Measurements from ENCODE around the gene OBSL1.

OBSL1 gene

GRCh38 chr2:219552382-219553167 lies 18.8 kb downstream of the OBSL1 start:
- H4K20me1 ChIP-seq = peaks cover 0 to 31% (median 0%) of the 10 kb centered on the region in 11 experiments; a peak in 5 of 22 replicates
- peaks cover 0 to 18% (median 14%) of the 10 kb centered on the region in 11 experiments; a peak in 17 of 22 replicates for H3K27me3 ChIP-seq
- no peak for TF ChIP-seq Cebpa-rat (IDR thresholded peaks at IDR 0.05)
- peaks cover 0 to 13% (median 9%) of the 10 kb centered on the region in 10 experiments; a peak in 14 of 20 replicates for H3K4me1 ChIP-seq
- peak overlapping the region in 3 of 11 experiments; percentile 15 to 24 (median 21); a peak in 2 of 22 replicates for H3K27ac ChIP-seq
- H3K9ac ChIP-seq = peak overlapping the region in 9 of 11 experiments; percentile 35 to 70 (median 54); a peak in 12 of 22 replicates
- peak overlapping the region; percentile 77 to 86 (median 83) for H3K4me2 ChIP-seq
- peaks cover 0 to 7% (median 0%) of the 10 kb centered on the region in 11 experiments; a peak in 3 of 22 replicates for H3K9me3 ChIP-seq (replicated peaks in 1 of 11)
- no peaks in the 10 kb centered on the region; a peak in 1 of 22 replicates for H3K36me3 ChIP-seq
- peak overlapping the region; percentile 43 to 71 (median 58) for H3K4me3 ChIP-seq

GRCh38 chr2:219551441-219552381 lies 19.6 kb downstream of the OBSL1 start:
- no peak overlapping the region for H3K27ac ChIP-seq
- H3K4me2 ChIP-seq = peak overlapping the region; percentile 77 to 86 (median 83)
- no peaks in the 10 kb centered on the region; a peak in 1 of 22 replicates for H3K36me3 ChIP-seq

GRCh38 chr2:219549619-219550018 lies 21.7 kb downstream of the OBSL1 start:
- peaks cover 7 to 35% (median 26%) of the 10 kb centered on the region in 11 experiments; a peak in 18 of 22 replicates for H3K27me3 ChIP-seq
- H3K4me3 ChIP-seq = no peak overlapping the region
- H3K27ac ChIP-seq = no peak overlapping the region
- peaks cover 0 to 15% (median 10%) of the 10 kb centered on the region in 10 experiments for H3K4me1 ChIP-seq
- no peak for TF ChIP-seq Cebpa-rat (IDR thresholded peaks at IDR 0.05)
- no peak overlapping the region for H3K4me2 ChIP-seq
- peaks cover 0 to 7% (median 0%) of the 10 kb centered on the region in 11 experiments; a peak in 3 of 22 replicates for H3K9me3 ChIP-seq (replicated peaks in 1 of 11)
- no peaks in the 10 kb centered on the region for H3K36me3 ChIP-seq
- H3K9ac ChIP-seq = no peak overlapping the region
- H4K20me1 ChIP-seq = peaks cover 0 to 37% (median 3%) of the 10 kb centered on the region in 11 experiments; a peak in 9 of 22 replicates

More at GRCh38 chr2:219551441-219552381, 19.6 kb downstream of the OBSL1 start:
- peaks cover 0 to 13% (median 9%) of the 10 kb centered on the region in 10 experiments; a peak in 14 of 20 replicates for H3K4me1 ChIP-seq
- peaks cover 0 to 7% (median 0%) of the 10 kb centered on the region in 11 experiments; a peak in 3 of 22 replicates for H3K9me3 ChIP-seq (replicated peaks in 1 of 11)
- peaks cover 0 to 25% (median 0%) of the 10 kb centered on the region in 11 experiments; a peak in 5 of 22 replicates for H4K20me1 ChIP-seq
- H3K4me3 ChIP-seq = peak overlapping the region; percentile 43 to 71 (median 58)
- H3K9ac ChIP-seq = peak overlapping the region in 8 of 11 experiments; percentile 29 to 70 (median 50); a peak in 9 of 22 replicates
- TF ChIP-seq Cebpa-rat (IDR thresholded peaks at IDR 0.05) = no peak
- peaks cover 0 to 18% (median 14%) of the 10 kb centered on the region in 11 experiments; a peak in 17 of 22 replicates for H3K27me3 ChIP-seq

GRCh38 chr2:219548990-219549389 lies 22.3 kb downstream of the OBSL1 start:
- Histone ChIP-seq H3K27ac (no peak overlapping the region), H3K4me1 (peaks cover 5 to 21% (median 17%) of the 10 kb centered on the region in 10 experiments), H3K27me3 (peaks cover 11 to 41% (median 31%) of the 10 kb centered on the region in 11 experiments; a peak in 18 of 22 replicates), H3K4me3 (no peak overlapping the region), H4K20me1 (peaks cover 0 to 37% (median 6%) of the 10 kb centered on the region in 11 experiments; a peak in 10 of 22 replicates), H3K9ac (no peak overlapping the region), H3K36me3 (no peaks in the 10 kb centered on the region), H3K4me2 (no peak overlapping the region), H3K9me3 (replicated peaks in 1 of 11) (peaks cover 0 to 7% (median 0%) of the 10 kb centered on the region in 11 experiments; a peak in 3 of 22 replicates)
- no peak for TF ChIP-seq Cebpa-rat (IDR thresholded peaks at IDR 0.05)

GRCh38 chr2:219547621-219548020 lies 23.7 kb downstream of the OBSL1 start:
- Histone ChIP-seq H3K27ac (no peak overlapping the region), H3K9me3 (replicated peaks in 1 of 11) (peaks cover 0 to 3% (median 0%) of the 10 kb centered on the region in 11 experiments; a peak in 3 of 22 replicates), H3K9ac (no peak overlapping the region), H3K27me3 (peaks cover 17 to 48% (median 38%) of the 10 kb centered on the region in 11 experiments; a peak in 18 of 22 replicates), H3K4me3 (no peak overlapping the region), H3K4me1 (peaks cover 11 to 22% (median 18%) of the 10 kb centered on the region in 10 experiments), H3K36me3 (no peaks in the 10 kb centered on the region), H3K4me2 (no peak overlapping the region), H4K20me1 (peaks cover 0 to 45% (median 12%) of the 10 kb centered on the region in 11 experiments; a peak in 16 of 22 replicates)
- TF ChIP-seq Cebpa-rat (IDR thresholded peaks at IDR 0.05) = no peak

GRCh38 chr2:219545943-219546352 lies 25.4 kb downstream of the OBSL1 start:
- Histone ChIP-seq H3K9ac (no peak overlapping the region), H3K27ac (no peak overlapping the region), H3K4me3 (no peak overlapping the region), H3K9me3 (replicated peaks in 1 of 11) (no peaks in the 10 kb centered on the region), H3K36me3 (peaks cover 0 to 3% (median 0%) of the 10 kb centered on the region in 11 experiments; a peak in 1 of 22 replicates), H3K4me1 (peaks cover 18 to 31% (median 27%) of the 10 kb centered on the region in 10 experiments), H4K20me1 (peaks cover 0 to 60% (median 22%) of the 10 kb centered on the region in 11 experiments; a peak in 19 of 22 replicates), H3K4me2 (no peak overlapping the region), H3K27me3 (peaks cover 22 to 46% (median 35%) of the 10 kb centered on the region in 11 experiments; a peak in 18 of 22 replicates)
- no peak for TF ChIP-seq Cebpa-rat (IDR thresholded peaks at IDR 0.05)

GRCh38 chr2:219545295-219545942 lies 25.9 kb downstream of the OBSL1 start:
- Histone ChIP-seq H3K4me2 (no peak overlapping the region), H3K9me3 (replicated peaks in 1 of 11) (no peaks in the 10 kb centered on the region), H3K27ac (no peak overlapping the region), H3K4me3 (no peak overlapping the region), H3K4me1 (peaks cover 18 to 34% (median 29%) of the 10 kb centered on the region in 10 experiments), H3K27me3 (peaks cover 22 to 40% (median 33%) of the 10 kb centered on the region in 11 experiments; a peak in 18 of 22 replicates), H3K9ac (no peak overlapping the region), H3K36me3 (peaks cover 0 to 7% (median 2%) of the 10 kb centered on the region in 11 experiments; a peak in 4 of 22 replicates), H4K20me1 (peaks cover 0 to 65% (median 23%) of the 10 kb centered on the region in 11 experiments; a peak in 19 of 22 replicates)
- no peak for TF ChIP-seq Cebpa-rat (IDR thresholded peaks at IDR 0.05)

All from BLaER1 treated with 17β-estradiol and CSF1 and Interleukin-3, amounts not matched to agents 10 nM and 100 nM (cell line).